Measurements from ENCODE around the gene SLC2A4RG. TPM values are rescaled to one million over a fixed set of nuclear protein-coding genes. Genes with fewer than 3 reads are reported as not detected.

The SLC2A4RG gene
- total RNA-seq, 1 experiment from 2014 or later = 121 TPM

DNA sequence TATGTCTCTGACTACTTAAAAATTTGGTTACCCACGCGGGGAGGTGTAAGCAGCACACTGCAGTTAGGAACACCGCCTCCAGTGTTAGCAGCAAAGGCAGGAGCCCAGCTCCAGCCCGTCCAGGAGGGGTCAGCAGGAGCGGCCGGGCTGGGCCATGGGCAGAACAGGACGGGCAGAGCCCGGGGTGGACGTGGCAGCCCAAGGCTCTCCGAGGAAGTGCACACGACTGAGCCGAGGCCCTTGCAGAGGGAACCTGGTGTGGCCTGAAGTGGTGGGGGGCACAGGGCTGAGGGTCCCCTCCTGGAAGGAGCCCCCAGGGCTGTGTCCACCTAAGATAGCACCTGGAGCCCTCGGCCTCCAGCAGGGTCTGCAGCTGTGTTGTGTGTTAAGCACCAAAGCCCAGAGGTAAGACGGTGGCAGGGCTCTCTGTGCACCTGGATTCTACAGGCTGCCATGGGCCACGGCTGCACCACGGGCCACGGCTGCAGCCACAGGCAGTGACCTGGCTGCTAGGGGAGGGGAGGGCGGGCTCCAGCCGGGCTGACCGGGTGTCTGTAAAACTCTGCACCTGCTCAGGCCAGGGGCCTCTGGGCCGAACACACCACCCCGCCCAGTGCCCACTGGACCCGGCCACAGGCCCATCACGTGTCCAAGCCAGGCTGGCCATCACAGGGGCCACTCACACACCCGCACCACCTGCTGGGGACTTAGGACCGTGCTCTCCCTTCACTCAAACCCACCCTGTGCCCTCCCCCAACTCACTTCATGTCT is 6.6 kb downstream of the SLC2A4RG start:
- ChIA-PET RAD21 (ENCODE audit: low non-redundant PET in 1 of 2, low total read pairs in 2 of 2, uncharacterized antibody in 2 of 2, unreplicated experiment in 2 of 2) (no interaction called here), POLR2A (no interaction called here), CTCF (no interaction called here)
- H3K27me3 ChIP-seq (ENCODE audit: insufficient read depth, low read length) = no peaks in the 10 kb centered on the region
- no peak for DNase-seq (ENCODE audit: low read depth, low spot score)
- H3K27ac ChIP-seq (ENCODE audit: low read depth, low read length) = no peak overlapping the region; the same call in 1 of the 2 replicates
- H4K20me1 ChIP-seq (ENCODE audit: insufficient read depth) = no peaks in the 10 kb centered on the region
- TF ChIP-seq POLR2AphosphoS5 (IDR thresholded peaks at IDR 0.05; ENCODE audit: low read depth, low read length) (peak; percentile 29; the same call in 1 of the 2 replicates), ZNF274 (IDR thresholded peaks at IDR 0.05; ENCODE audit: low read depth, low read length) (no peak)
- peaks cover 3 to 23% of the 10 kb centered on the region in 2 experiments; a peak in 2 of 4 replicates for H3K36me3 ChIP-seq (ENCODE audit: control insufficient read depth in 1 of 2, insufficient read depth in 2 of 2, low read length in 2 of 2)
- H3K9ac ChIP-seq (ENCODE audit: low read length) = no peak overlapping the region
- no peak overlapping the region for H2AFZ ChIP-seq (ENCODE audit: low read depth, low read length, poor library complexity, severe bottlenecking)
- H3K4me1 ChIP-seq (ENCODE audit: control insufficient read depth in 1 of 2, insufficient read depth in 2 of 2, low read length in 2 of 2) = peaks cover 7 to 10% of the 10 kb centered on the region in 2 experiments; a peak in 3 of 4 replicates
- H3K9me2 ChIP-seq (ENCODE audit: insufficient read depth) = no peaks in the 10 kb centered on the region
- no peaks in the 10 kb centered on the region for H3K9me3 ChIP-seq (ENCODE audit: control insufficient read depth in 1 of 2, insufficient read depth in 1 of 2, low read depth in 1 of 2, low read length in 2 of 2)
- no peak overlapping the region for H3K4me2 ChIP-seq (ENCODE audit: low read length)
- BruUV-seq (replicated peaks) = no TSS peak
- intact Hi-C loops (cut with micrococcal nuclease) = no loop called here
- peaks cover 12% of the 10 kb centered on the region for H3K79me2 ChIP-seq (ENCODE audit: insufficient read depth, low read length)
- H3K4me3 ChIP-seq (replicated peaks in 1 of 2; ENCODE audit: low read depth in 1 of 2, low read length in 2 of 2) = no peak overlapping the region
- ATAC-seq = no peak

DNA sequence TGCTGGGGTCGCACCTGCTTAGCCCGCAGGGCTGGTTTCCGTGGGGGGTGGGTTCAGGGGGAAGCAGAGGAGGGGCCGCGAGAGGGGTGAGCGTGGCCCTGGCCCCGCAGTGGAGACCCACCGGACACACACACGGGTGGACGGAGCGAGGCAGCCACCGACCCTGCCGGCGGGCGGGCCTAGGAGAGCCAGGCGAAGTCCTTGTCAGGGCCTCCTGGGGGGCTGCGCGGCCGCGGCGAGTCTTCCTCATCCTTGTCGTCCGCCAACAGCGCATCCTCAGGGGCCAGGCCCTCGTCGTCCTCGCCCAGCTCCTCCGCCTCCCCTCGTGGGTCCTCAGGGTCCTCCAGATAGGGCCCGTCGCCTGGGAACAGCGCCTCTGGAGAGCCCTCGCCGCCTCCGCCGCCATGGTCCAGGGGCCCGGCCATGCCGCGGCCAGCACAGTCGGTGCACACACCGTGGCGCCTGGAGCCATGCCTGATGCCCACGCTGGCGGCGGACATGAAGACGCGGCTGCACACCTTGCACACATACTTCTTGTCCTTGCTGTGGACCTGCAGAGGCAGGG is 7.3 kb downstream of the SLC2A4RG start:
- ChIA-PET POLR2A (no interaction called here), CTCF (no interaction called here), RAD21 (ENCODE audit: low non-redundant PET in 1 of 2, low total read pairs in 2 of 2, uncharacterized antibody in 2 of 2, unreplicated experiment in 2 of 2) (no interaction called here)
- Histone ChIP-seq H3K4me2 (ENCODE audit: low read length) (no peak overlapping the region), H2AFZ (ENCODE audit: low read depth, low read length, poor library complexity, severe bottlenecking) (no peak overlapping the region), H3K27ac (ENCODE audit: low read depth, low read length) (no peak overlapping the region), H3K79me2 (ENCODE audit: insufficient read depth, low read length) (peaks cover 5% of the 10 kb centered on the region; the same call in 1 of the 2 replicates), H3K4me1 (ENCODE audit: control insufficient read depth in 1 of 2, insufficient read depth in 2 of 2, low read length in 2 of 2) (peaks cover under 1 to 3% of the 10 kb centered on the region in 2 experiments; a peak in 3 of 4 replicates), H3K27me3 (ENCODE audit: insufficient read depth, low read length) (no peaks in the 10 kb centered on the region), H3K9me2 (ENCODE audit: insufficient read depth) (no peaks in the 10 kb centered on the region), H3K36me3 (ENCODE audit: control insufficient read depth in 1 of 2, insufficient read depth in 2 of 2, low read length in 2 of 2) (peaks cover 3 to 17% of the 10 kb centered on the region in 2 experiments; a peak in 2 of 4 replicates), H4K20me1 (ENCODE audit: insufficient read depth) (no peaks in the 10 kb centered on the region), H3K4me3 (replicated peaks in 1 of 2; ENCODE audit: low read depth in 1 of 2, low read length in 2 of 2) (no peak overlapping the region), H3K9ac (ENCODE audit: low read length) (no peak overlapping the region), H3K9me3 (ENCODE audit: control insufficient read depth in 1 of 2, insufficient read depth in 1 of 2, low read depth in 1 of 2, low read length in 2 of 2) (no peaks in the 10 kb centered on the region)
- intact Hi-C loops (cut with micrococcal nuclease) = no loop called here
- no TSS peak for BruUV-seq (replicated peaks)
- ATAC-seq (no peak), DNase-seq (ENCODE audit: low read depth, low spot score) (no peak)
- TF ChIP-seq TCF7L2 (IDR thresholded peaks at IDR 0.05; ENCODE audit: borderline replicate concordance, extremely low read depth, insufficient read depth, insufficient read length) (no peak), YY1 (IDR thresholded peaks at IDR 0.05; ENCODE audit: extremely low read depth, insufficient replicate concordance, low read depth, low read length) (no peak), POLR2A (IDR thresholded peaks at IDR 0.05; ENCODE audit: borderline replicate concordance, extremely low read depth, insufficient read depth, insufficient read length) (no peak), ELF1 (IDR thresholded peaks at IDR 0.05; ENCODE audit: borderline replicate concordance, low read depth) (no peak), RAD21 (IDR thresholded peaks at IDR 0.05; ENCODE audit: low read depth) (no peak), EZH2phosphoT487 (IDR thresholded peaks at IDR 0.05; ENCODE audit: borderline replicate concordance) (no peak), EGR1 (IDR thresholded peaks at IDR 0.05; ENCODE audit: low read depth) (no peak), SIN3A (IDR thresholded peaks at IDR 0.05; ENCODE audit: low read depth) (no peak), CEBPB (IDR thresholded peaks at IDR 0.05; ENCODE audit: low read depth) (no peak)
- TF ChIP-seq, protein P1, sequence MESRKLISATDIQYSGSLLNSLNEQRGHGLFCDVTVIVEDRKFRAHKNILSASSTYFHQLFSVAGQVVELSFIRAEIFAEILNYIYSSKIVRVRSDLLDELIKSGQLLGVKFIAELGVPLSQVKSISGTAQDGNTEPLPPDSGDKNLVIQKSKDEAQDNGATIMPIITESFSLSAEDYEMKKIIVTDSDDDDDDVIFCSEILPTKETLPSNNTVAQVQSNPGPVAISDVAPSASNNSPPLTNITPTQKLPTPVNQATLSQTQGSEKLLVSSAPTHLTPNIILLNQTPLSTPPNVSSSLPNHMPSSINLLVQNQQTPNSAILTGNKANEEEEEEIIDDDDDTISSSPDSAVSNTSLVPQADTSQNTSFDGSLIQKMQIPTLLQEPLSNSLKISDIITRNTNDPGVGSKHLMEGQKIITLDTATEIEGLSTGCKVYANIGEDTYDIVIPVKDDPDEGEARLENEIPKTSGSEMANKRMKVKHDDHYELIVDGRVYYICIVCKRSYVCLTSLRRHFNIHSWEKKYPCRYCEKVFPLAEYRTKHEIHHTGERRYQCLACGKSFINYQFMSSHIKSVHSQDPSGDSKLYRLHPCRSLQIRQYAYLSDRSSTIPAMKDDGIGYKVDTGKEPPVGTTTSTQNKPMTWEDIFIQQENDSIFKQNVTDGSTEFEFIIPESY (IDR thresholded peaks at IDR 0.05; ENCODE audit: extremely low read depth, insufficient replicate concordance, low read length) = no peak
- TF ChIP-seq, protein P2, sequence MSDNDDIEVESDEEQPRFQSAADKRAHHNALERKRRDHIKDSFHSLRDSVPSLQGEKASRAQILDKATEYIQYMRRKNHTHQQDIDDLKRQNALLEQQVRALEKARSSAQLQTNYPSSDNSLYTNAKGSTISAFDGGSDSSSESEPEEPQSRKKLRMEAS (IDR thresholded peaks at IDR 0.05) = no peak
- TF ChIP-seq, protein P3, sequence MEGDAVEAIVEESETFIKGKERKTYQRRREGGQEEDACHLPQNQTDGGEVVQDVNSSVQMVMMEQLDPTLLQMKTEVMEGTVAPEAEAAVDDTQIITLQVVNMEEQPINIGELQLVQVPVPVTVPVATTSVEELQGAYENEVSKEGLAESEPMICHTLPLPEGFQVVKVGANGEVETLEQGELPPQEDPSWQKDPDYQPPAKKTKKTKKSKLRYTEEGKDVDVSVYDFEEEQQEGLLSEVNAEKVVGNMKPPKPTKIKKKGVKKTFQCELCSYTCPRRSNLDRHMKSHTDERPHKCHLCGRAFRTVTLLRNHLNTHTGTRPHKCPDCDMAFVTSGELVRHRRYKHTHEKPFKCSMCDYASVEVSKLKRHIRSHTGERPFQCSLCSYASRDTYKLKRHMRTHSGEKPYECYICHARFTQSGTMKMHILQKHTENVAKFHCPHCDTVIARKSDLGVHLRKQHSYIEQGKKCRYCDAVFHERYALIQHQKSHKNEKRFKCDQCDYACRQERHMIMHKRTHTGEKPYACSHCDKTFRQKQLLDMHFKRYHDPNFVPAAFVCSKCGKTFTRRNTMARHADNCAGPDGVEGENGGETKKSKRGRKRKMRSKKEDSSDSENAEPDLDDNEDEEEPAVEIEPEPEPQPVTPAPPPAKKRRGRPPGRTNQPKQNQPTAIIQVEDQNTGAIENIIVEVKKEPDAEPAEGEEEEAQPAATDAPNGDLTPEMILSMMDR (IDR thresholded peaks at IDR 0.05 in 2 of 3, conservative IDR thresholded peaks at IDR 0.05 in 1 of 3; ENCODE audit: borderline replicate concordance in 1 of 3, insufficient read depth in 1 of 3, low read depth in 2 of 3, low read length in 2 of 3) = no peak

All from HCT116 (cell line).